ENCODE measurements around the gene RARB.

The RARB gene

DNA sequence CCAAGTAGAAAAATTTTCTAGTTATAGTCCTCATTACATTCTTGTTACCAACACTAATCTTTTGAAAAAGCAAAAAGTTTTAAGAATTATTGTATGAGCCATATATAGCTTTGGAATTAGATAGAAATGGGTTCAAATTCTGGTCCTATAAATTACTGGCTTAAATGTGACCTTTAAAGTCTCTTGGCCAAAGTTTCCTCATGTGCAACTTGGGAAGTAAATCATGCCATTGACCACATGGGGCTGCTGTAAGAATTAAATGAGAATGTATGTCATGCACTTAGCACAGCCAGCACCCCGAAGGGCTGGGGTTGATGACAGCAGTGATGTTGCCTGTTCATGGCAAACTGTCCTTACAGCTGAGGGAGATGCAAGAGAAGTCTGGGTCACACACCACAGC, 128.4 kb downstream of the RARB start:
- DNase-seq = no peak

DNA sequence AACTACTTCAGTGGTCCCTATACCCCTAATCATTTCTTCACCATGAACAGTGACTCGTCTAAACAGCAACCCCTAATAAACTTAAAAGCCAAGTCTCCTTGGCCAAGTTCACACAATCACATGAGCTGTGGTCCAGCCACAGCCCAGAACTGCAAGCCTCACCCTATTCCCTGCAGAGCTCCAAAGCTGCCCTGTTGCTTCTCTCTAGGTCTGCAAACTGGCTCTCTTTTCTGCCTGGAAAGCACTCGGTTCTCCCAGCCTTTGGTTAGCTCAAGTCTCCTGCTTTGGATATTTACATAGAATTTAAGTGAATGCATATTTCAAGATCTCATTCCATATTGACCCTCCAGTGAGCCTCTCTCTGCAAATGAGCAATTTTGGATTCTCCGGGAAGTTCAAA, 129.6 kb downstream of the RARB start:
- DNase-seq = no peak

DNA sequence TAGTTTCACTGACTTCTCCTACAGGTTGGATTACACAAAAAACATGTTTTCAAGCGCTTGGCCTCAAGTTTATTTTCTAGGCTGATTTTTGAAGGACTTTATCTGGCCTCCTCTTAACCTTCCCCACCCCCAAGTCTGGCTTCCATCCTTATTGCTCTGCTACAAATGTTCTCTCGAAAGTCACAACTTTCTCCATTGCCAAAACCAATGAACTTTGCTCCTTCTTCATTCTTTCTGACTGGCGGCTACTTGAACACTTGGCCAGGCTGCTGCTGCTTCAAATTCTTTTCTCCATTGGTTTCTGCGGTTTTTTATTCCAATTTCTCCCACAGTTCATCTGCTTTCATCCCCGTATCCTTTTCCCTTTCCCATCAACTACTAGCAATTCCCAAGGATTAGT, 130.1 kb downstream of the RARB start:
- DNase-seq = no peak

DNA sequence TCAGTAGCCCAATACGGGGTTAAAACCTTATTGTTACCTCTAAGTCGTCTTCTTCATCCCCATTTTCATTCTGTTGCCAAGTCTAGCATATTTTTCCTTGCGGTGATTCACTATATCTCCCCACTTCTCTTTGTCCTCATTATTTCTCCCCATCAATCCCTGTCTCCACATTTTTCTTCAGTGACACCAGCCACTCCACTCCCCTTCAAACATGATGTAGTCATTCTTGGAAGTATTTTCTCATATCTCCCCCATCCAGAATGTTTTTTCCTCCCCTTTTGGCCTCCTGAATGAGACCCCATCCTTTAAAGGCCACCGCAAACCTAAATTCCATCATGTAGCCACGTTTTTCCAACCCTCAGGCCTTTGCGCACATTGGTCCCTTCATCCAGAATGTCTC, 130.7 kb downstream of the RARB start:
- no peak for DNase-seq

DNA sequence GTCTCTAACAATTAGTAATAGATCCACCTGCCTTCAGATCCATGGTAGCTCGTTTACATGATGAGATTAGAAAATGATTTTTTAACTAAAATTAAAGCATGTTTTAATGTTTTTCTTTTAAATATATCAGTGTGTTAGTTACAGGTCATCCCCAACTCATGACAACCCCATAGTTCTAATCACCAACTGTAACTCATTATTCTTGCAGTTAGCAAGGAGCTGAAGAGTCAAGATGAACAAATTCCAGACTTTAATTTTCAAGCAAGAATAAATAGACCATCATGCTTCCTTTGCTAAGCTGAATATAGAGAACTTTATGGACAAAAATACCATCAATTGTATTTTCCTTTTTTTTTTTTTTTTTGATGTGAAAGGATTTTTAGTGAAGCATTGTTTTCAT, 135.5 kb downstream of the RARB start:
- DNase-seq = no peak

DNA sequence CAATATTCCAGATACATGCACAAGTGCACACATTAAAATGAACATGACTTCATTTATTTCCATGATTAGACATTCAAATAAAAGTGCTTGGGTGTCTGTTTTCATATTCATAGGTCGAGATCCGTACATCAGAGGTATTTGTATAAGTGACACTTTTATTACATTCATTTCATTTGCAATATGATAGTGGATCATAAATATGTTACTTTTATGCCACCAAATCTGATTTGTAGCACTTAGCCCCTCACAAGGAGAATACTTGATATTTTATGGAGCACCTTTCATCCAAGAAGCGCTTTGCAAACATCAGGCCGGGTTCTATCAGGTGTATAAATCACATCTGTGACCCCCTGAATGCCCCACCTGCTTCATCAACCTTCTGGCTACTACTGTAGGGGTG, 136.0 kb downstream of the RARB start:
- DNase-seq = no peak

DNA sequence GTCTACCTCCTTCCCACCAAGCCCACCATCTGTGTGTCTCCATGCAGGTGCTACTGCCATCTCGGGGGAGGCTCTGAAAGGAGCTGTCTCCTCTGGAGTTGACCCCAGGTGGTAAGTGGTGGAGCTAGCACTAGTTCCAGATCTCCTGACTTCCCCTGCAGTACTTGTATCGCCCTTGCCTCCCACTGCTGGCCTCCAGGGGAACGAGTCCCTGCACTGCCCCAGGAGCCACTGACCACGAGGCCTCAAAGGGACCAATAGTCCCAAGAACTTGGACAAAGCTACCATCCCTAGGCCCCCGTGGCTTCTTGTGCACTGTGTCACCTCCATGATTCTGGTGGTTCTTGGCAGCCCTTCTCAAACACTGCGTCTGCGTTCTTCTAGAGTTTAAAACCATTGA, 137.7 kb downstream of the RARB start:
- no peak for DNase-seq

DNA sequence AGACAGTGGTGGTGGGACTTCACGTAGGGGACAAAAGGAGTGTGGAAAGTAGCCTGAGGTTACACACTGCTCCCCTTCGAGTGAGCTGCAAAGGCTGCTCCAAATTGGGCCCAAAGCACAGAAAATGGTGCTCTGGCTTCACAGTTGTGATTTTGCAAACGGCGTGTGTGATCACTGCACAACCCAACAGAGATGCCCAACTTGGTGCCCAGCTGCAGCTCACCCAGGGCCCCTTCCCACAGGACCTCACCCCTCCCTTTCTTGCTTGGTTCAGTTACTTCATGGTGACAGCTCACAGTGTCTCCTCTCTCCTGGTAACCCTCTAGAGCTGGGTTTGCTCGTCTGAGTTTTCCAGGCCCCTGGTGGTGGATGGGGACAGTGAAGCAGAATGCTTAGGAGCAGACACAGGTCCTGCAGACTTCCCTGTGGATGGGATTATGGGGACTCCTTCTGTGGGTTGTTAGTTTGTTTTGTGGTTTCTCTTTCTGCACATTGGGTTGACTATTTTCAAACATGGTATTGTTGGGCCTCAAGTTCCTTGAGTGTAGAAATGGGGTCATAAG, 138.4 kb downstream of the RARB start:
- DNase-seq = no peak

DNA sequence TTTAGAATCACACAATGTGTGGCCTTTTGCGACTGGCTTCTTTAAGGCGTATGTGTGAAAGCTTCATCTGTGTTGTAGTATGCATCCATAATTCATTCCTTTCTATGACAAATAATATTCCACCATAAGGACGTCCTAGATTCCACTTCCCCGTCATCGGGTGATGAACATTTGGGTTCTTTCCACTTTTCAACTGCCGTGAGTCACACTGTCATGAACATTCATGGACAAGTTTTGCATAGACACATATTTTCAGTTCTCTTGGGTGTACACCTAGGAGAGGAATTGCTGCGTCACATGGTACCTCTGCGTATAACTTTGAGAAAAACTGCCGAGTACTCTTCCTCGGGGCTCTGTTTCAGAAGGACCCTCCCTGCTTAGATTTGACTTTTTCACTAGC, 139.3 kb downstream of the RARB start:
- no peak for DNase-seq

DNA sequence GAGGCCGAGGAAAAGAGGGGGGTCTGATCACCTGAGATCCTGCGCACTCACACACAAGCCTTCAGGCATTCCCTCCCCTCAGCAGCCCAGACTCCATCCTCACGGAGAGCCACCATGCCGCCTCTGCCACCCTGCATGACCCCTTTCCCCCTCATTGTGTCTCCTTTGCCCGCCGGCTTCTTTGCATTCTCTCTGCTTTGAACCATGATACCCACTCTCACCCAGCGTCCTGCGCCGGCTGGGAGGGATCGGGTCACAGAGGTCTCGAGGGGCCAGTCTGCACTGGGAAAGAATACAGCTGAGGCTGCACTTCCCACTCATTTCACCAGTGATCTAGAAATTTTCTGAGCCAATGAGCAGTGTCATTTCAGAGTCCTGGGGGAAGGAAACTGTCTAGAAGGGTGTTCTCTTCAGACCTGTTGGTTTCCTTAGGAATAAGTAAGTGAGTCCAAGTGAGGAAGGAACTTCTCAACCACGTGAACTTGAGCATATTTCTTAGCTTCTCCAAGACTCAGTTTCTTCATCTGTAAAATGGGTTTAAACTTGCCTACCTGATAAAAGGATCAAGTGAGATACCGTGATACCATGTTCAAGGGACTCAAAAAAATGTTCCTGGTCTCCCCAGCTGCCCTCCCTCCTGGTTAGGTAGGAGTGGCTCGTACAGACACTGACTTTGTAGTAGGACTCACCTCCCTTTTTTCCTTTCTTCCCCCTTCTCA, 139.9 kb downstream of the RARB start:
- no peak for DNase-seq

DNA sequence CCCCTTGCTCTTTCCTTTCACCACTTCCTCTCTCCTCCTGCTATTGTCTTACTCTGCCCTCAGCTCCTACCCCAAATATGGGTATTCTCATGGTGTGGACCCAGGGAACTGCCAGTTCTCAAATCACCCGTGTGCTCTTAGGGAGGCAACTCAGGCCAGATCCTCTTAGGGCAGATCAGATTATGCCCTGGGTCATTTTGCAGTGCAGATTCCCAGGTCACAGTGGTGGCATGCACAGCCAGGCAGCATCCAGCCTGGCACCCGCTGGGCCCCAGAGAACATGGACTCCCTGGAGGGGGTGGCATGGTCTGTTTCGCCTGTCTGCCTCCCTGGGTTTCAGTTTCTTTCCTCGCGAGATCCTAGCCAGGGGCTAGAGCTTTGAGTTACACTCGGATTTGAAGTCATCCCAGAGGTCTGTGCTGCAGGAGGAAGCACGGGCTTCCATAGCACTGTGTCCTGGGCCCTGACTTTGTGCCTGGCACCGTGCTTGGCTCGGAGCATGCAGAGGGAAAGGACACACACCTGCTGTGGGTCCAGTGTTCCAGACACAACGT, 140.5 kb downstream of the RARB start:
- DNase-seq = no peak

DNA sequence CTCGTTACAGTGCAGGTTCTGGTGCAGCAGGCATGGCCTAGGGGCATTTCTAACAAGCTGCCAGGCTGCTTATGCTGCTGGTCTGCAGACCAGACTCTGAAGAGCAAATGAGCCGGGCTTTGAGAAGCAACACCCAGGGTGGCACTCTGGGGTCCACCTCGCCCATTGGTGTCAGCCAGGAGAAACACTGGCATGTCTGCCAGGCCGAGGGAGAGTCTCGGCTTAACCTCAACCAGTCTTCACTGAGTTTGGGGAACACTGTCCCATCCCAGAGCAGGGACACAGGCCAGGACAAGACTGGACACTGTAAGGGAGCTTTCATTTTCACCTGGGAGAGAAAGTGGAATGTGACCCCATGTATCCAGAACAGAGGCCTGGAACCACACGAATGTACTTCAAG, 143.2 kb downstream of the RARB start:
- no peak for DNase-seq

DNA sequence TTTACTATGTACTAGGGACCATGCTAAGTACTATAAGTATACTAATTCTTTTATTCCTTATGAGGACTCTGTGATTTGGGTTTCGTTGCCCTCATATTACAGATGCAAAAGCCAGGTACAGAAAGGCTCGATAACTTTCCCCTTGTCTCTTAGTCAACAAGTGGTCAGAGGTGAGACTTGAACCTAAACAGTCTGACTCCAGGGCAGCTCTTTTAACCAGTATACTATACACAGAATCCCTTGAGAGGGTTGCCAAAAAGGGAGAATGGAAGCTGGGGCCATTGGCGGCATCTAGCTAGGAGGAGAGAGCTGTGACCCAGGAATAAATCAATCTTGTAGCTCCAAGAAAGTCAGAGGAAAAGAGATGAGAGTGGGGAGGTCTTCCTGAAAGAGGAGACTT, 144.3 kb downstream of the RARB start:
- DNase-seq = no peak

DNA sequence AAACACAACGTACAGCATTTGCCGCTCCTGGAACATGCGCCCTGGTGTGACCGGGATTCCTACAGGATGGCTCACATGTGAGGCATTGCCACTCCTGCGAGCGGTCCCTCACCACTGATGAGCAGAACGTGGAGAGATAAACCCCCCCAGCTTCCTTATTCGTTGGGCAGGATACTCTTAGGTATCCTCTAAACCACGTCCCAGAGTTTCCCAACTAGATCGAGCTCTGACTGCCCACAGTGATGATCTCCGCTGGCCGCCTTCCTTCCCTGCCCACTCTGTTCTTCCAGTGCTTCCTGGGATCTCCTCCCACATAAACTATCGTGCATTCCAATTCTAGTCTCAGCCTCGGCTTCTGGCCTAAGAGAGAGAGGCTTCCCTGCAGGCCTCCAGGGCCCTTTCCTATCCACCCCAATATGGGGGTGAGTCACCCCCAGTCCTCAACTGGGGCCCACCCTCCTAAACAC, 144.9 kb downstream of the RARB start:
- DNase-seq = no peak

DNA sequence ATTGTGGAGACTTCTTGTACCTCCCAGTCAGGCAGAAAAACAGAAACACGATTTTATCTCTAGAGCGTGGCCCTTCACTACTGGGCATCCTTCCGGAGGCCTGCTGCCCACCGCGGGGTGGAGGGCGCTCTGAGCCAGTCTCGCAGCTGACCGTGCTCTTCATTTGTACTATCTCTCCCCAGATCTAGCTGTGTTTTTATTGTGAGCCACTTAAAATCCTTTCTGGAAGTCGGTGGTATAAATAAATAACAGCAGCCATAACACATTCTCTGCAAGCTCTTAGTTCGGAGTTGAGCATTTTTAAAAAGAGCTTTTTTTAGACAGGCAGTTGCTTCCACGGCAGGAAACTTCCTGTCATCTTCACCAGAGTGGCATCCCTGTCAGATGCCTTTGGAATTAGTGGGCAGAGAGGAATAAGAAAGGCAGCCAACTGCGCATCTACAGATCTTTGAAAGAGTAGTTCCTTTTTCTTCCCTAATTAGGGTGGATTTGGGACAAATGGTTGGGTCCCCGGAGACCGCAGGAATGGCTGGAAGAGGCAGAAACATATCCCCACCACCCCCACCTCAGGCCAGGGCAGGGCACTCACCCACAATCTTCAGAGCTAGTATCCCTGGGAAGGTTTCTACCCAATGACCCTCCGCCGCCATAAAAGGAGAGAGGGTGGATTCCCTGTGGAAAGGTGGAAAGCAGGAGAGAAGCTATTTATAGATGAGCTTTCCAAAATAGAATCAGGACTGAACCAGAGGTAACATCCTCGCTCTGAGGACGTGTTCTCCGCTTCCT, 145.5 kb downstream of the RARB start:
- DNase-seq = no peak

DNA sequence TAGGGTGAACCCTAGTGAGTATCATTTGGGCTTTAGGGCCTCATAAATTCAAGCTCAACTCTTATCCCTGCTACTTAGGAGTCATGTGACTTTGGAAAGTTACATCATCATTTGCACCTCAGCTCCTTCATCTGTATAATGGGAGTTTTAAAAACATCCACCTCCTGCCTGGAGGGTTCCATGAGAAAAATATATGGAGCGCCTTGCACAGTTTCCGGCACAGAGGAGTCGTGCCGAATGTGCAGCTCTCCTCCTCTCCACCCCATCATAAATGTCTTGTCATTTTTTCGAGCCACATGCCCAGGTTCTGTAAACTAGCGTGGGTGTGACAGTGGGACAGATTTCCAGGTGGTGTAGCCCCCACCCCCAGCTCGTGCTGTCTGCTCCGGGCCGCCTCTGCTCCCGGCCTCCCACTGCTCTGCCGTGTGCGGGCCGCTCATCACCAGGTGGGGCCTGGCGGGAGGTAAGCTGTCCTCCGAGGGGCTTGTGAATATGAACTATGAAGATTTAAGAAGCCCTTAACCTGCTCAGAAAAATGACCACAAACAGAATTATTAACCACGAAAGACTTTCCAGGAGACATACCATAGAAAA, 146.2 kb downstream of the RARB start:
- DNase-seq = no peak

DNA sequence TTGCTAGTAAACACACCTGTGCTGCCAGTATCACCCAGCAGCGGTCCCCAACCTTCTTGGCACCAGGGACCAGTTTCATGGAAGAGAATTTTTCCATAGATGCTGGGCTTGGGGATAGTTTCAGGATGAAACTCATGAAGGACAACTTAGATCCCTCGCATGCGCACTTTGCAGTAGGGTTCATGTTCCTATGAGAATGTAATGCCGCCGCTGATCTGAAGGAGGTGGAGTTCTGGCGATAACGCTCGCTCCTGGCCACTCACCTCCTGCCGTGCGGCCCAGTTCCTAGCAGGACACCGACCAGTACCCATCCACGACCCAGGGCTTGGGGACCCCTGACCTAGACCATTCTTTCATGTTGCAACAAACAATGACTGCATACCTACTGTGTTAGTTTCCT, 146.9 kb downstream of the RARB start:
- DNase-seq = no peak

DNA sequence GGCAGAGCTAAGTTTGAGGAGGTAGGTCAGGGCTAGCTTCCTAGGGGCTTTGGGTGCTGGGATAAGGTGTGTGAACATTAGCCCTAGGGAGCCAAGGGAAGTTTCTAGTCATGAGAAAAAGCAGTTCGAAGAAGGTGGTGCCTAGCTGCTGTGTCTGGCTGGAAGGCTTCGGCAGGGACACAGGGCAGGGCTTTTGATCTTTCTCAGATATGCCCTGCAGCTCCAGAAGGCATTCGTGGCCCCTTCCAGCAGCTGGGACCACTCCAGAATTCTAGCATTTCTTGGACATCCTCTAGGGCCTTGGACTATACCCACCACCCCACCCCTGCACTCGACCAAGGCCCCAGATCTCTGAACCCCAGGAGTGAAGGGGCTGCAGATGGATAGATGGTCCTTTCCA, 148.1 kb downstream of the RARB start:
- no peak for DNase-seq

DNA sequence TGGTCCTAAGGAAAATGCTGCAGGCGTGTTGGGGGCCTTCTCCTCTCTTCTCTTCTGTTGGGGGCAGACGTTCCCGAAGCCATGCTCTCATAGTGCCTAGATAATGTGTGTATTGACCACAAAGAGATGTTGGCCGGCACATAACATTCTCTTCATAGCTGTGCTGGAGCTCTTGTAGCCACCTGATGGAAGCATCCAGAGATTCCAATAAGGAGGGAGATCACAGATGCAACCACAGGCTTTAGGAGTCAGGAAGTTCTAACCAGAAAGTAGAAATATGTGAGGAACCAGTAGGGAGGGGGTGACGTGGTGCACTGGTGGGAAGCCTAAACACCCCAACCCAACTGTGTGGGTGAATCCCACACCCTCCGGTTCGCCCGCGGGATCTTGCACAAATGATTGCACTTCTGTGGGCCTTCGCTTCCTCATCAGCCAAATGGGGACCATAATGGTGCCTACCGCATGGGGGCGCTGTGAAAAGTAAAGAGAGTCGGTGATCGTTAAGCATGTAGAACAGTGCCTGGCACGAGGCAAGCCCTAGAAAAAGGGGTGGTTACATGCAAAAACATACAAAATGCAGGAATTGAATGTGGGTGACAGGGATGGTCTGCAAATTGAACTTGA, 148.9 kb downstream of the RARB start:
- DNase-seq = no peak

DNA sequence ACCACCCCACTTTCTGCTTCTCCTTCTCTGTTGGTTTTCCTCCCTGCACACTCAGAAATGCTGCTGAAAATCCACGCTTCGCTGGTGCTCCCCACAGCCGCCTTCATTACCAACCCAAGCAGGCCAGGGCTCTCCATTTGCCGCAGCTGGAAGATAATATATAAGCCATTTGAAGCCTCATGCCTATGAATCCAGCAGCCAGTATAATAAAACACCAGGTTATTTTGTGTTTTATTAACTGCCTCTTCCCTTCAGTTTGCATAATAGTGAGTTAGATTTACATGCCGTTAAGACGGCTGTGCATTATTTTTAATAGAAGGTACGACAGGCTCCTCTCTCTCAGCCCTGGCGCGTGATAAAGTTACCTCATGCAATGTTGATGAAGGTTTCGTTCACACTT, 150.0 kb downstream of the RARB start:
- DNase-seq = no peak

DNA sequence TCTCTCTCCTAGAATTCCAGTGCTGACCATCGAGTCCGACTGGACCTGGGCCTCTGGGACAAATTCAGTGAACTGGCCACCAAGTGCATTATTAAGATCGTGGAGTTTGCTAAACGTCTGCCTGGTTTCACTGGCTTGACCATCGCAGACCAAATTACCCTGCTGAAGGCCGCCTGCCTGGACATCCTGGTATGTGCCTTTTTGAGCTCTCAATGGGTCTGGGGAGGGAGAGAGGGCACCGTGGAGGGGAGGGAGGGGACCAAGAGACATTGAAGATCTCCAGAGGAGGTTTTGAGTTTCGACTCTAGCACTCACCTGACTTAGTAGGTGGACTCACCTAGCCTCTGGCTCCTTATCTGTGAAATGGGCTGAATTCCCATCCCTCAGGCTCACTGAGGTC, 152.5 kb downstream of the RARB start:
- no peak for DNase-seq

DNA sequence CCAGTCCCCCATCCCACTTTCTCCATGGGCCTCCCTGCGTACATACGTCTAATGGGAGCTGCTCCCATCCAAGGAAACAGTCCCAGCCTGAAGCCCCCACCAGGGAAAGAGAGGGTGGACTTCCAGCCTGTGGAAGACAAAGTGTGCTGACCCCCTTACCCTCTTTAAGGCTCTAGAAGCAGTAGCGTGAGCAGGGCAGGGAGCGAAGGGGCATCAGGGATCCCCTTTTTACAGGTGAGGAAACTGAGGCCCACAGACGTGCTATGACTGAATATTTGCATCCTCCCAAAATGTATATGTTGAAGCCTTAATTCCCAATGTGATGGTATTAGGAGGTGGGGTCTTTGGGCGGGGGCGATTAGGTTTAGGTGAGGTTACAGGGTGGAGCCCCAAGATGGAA, 153.3 kb downstream of the RARB start:
- no peak for DNase-seq

DNA sequence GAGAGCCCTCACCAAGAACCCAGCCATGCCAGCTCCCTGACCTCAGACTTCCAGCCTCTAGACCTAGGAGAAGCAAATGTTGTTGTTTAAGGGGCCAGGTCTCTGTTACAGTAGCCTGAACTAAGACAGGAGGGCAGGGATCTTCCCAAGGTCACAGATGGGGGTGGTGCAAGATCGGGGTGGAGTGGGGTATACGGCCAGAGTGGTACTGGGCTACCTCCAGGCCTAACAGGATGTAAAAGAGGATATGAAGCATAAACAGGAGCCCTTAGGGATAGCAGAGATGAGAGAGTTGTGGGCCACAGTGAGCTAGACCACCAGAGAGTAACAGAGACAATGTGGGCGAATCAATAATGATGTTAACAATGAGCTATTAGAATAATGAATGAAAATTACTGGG, 153.8 kb downstream of the RARB start:
- no peak for DNase-seq

Measured in T-helper 1 cell (primary cell).